Stimulated activated CD4-positive, alpha-beta T cell treated with anti-CD3 and anti-CD28 coated beads, TNF-alpha, amount 100 ng/mL, for 4 hours (primary cell): ENCODE results near the gene ZDHHC7.

Source experiments
- DNase-seq, 3 experiments: peaks; one replicate each; pipeline ENCODE4 v3.0.0-alpha.2; 2020; ENCODE audit warnings: low read depth in 3 of 3

Gene ZDHHC7

DNA sequence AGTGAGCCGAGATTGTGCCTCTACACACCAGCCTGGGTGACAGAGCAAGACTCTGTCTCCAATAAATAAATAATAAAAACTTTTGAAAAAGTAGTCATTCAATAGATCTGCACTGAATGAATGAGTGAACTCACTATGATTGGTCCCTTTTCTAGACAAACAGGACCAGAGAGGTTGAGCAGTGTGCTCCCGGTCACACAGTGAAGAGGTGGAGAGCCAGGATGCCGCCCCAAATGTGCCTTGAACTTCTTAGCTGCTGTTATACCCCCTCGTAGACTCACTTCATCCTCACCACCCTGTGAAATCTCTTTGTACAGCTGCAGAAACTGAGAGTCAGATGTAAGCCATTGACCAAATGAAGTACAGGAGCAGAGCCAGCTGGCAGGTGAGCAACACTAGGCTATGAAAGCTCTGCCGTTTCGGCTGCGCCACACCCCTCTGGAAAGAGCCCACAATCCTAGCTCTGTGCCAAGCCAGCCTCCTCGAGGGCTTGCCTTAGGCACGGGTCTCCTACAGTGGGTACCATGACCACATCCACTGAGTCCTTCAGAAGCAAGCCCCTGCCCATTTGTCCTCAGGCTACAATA lies 8.4 kb upstream of the ZDHHC7 start:
- no peak for DNase-seq

DNA sequence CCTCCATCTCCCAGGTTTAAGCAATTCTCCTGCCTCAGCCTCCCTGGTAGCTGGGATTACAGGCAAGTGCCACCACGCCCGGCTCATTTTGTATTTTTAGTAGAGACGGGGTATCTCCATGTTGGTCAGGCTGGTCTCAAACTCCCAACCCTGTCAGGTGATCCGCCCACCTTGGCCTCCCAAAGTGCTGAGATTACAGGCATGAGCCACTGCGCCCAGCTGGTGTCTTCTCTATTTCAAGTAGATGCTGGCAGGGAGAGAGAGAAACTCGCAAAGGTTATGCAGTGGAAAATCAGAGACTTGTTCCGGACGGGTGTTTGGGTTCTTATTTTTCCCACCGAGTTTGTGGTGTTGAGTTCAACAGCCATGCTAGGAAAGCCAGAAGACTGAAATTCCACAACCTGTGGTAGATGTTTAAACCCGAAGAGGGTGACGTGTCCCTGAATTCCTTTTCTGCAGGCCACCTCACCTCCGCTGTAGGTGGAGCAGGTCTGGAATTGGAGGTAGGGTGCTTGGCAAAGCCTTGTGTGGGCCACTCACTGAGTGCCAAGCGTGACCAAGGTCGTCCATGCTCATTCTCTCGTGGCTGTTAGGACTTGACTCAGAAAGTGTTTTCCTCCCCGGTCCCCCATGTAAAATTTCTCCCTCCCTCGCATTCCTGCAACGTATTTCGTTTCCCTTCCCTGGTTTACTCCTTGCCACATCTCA lies 7.3 kb upstream of the ZDHHC7 start:
- no peak for DNase-seq

DNA sequence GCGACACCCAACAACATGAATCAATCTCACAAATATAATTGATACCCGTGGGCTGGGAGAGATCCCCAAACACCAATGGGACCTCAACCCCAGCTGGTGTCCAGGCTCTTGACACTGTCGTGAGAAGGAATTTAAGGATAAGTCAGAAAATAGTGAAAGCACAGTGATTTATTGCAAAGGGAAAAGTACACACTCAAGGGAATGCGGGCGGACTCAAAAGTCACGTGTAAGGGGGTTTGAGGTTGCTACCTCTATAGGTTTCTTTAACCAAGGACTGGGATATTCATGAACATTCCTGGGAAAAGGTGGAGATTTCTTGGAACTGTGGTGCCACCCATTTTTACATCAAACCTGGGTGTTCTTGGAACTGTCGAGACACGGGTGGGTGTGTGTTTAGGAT lies 6.3 kb upstream of the ZDHHC7 start:
- no peak for DNase-seq

DNA sequence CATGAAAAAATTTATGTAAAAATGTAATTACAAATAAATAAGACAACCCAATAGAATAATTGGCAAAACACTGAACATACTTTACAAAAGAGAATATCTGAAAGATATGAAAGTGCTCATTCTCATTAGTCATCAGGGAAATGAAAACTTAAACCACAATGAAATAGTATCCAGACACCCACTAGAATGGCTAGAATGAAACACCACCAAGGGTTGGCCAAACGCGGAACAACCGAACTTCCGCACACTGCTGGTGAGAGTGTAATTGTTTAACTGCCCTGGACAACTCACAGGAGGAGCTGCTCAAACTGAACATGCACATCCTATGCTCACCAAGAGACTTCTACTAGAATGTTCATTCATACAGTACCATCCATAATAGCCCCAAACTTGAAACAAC lies 5.8 kb upstream of the ZDHHC7 start:
- DNase-seq: no peak

DNA sequence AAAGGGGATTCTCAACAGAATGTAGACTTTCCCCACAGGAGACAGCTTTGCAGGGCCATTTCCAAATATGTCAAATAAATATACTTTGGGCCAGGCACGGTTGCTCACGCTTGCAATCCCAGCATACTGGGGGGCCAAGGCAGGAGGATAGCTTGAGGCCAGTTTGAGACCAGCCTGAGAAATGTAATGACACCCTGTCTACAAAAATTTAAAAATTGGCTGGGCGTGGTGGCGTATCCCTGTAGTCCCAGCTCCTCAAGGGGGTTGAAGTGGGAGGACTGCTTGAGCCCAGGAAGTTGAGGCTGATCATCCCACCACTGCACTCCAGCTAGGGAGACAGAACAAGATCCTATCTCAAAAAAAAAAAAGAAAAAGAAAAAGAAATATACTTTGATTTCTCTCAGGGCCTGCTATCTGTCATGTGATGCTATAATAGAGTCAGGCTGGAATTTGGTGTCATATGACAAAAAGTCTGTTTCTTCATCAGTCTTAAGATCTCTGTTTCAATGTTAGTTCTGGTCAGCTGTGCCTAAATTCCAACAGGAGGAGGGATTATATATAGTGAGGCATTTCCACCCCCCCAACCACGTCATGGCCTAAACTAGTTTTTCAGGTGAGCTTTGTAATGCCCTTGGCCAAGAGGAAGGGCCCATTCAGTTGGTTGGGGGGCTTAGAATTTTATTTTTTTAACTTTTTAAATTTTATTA lies 4.3 kb upstream of the ZDHHC7 start:
- no peak for DNase-seq

DNA sequence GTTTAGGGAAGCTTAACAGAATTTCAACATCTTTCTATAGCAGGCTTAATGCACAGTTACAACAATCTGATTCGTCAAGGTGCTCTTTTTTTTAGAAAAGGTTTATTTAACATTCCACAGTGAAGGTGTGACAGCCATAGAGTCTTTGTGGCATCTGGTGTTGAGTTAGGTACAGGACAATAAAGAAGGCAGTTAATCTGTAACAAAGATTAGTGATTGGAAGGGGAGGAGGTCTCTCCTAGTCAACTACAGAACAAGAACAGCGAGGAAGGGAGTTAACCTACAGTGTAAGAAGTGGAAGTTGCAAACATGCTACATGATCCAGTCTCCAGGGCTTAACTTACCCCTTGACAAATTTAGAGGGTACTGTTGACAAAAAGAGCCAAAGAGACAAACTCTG lies 3.0 kb upstream of the ZDHHC7 start:
- DNase-seq: no peak

DNA sequence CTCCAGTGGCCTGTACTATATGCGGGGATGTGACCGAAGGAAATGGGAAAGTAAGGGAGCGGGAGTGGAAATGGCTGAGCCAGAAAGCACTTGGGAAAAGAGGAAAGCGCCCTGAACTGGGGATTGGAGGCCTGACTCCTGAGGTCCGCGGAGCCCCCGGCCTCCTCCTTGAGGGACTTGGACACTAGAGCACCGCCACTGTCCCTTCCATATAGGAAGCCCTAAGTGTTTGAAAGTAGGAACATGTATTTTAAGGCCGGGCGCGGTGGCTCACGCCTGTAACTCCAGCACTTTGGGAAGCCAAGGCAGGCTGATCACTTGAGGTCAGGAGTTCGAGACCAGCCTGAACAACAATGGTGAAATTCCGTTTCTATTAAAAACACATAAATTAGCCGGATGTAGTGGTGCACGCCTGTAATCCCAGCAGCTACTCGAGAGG lies 530 bp upstream of the ZDHHC7 start:
- DNase-seq: no peak

DNA sequence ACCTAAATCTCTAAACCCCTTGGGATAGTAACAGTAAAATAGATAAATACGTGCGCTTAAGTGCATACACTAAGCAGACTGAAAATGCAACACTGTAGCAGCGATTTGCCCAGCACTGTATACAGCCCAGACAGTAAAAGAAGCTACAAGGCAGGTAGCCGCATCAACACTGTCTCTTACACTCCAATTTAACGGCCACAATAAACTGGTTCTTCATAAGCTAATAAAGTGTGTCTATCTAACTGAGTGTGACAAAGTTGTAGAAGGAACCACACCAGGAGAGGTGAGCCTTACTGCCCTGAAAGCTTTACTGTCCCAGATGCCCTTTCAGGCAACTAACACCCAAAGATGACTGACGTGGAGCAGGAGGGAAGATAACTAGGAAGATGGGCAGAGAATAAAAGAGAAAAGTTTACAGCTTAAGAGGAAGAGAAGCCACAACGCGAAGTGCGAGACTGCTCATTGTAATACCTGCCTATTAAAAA lies 847 bp downstream of the ZDHHC7 start:
- no peak for DNase-seq

DNA sequence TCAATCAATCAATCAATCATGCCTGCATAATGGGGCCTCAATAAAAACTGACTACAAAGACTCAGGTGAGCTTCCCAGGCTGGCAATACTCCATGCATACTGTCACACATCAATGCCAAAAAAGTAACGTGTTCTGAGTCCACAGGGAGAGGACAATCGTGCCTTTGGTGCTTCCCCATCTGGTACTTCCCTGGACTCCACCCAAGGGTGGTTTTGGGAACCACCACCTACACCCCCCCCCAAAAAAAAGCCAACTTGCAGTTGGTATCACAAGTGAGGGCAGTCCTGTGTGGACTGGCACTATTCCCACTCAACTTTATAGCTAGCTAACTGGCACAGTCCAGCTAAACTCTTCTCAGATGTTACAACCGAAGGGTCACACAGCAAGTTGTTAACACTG lies 3.1 kb downstream of the ZDHHC7 start:
- DNase-seq: no peak

DNA sequence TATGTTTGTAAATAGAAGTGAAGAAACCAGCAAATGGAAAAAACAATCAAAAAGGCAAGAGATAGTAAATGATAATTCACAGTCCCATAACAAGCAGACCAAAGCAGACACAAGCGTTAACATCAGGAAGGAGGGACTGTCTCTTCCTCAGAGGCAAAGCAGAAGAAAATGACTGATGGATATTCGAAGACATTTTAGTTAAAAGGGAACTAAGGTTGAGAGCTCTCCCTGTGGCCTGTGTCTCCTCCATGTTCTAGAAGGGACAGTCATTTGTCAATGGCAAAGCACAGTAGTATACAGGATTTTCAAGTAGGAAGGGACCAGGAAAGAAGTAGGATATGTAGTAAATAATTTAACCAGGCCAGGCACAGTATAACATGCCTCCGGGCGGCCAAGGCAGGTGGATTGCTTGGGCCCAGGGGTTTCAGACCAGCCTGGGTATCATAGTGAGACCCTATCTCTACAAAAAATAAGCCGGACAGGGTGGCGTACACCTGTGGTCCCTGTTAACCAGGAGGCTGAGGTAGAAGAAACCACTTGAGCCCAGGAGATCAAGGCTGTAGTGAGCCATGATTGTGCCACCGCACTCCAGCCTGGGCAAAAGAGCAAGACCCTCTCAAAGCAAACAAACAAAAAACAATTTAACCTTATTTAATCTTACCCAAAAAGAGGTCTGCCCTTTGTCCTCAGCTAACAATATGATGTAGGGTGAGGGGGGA lies 3.7 kb downstream of the ZDHHC7 start:
- no peak for DNase-seq

DNA sequence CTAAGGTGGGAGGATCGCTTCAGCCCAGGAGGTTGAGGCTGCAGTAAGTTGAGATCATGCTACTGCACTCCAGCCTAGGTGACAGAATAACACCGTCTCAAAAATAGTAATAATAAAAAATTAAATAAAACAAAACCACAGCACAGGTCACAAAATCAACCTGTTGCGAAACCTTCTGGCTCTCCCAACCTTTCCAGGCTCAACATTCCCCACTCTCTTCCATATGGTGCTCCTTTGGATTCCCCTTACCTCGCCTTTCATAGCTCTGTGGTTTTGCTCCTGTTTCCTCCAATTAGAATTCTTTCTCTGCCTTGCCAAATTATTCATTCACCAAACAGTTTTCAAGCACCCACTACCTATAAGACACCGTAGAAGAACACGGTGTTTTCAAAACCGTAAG lies 4.7 kb downstream of the ZDHHC7 start:
- no peak for DNase-seq

DNA sequence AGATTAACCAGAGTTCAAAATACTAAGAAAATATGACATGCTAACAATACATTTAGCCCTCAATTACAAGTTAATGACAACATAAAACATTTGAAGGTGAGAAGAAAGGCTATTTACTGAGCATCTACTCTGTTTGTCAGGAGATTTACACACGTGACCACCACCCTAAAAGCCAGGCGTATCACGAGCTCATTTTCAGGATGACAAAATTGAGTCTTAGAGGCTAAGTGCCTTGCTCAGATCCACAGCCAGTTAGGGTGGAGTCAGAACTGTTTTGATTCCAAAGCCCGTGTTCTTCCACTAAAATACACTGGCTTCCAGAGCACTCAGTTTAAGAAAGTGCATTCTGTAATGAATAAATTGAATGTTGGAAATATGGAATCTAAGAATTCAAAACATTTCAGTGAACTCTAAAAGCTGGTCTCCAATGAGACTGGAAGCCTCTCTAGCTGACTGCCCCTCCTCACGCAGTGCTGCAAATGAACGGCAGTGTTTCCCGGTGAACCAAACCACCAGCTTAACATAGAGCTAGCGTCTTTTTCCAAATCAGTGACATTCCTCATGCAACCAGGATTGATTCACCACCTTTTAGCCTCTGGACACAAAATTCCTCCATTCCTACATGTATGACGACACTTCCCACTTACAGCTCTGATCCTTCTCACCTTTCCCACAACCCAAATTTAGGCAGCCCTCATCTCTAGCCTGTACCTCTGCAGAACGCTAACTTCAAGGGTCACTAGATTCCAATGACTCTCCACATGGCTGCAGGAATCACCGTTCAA lies 5.9 kb downstream of the ZDHHC7 start:
- DNase-seq: no peak

DNA sequence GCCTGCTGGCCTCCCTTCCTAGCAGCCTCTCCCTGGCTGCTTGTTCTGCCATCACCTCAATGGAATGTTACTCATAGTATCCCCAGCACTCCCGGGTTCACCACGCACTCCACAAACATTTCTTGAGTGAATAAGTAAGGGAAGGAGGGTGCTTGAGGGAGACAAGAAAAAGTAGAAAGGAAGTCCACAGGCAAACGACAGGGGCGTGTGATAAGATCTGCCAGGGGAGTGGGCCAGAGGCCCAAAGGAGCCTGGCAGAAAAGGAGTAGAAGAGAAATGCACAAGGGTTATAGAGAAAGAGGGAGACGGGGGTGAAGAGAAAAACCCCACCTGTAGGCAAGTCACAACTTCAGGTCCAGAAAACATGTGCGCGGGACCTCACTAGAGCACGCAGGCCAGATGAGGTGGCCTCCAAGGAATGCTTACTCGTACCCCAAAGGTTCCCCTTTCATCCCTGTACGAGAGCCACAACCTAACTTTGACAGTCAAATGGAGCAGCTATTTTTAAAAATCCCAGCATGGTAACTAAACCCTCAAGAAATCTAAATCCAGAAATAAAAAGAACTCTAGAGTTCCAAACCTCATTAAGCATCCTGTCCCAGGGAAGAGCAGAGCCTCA lies 6.6 kb downstream of the ZDHHC7 start:
- DNase-seq: no peak

DNA sequence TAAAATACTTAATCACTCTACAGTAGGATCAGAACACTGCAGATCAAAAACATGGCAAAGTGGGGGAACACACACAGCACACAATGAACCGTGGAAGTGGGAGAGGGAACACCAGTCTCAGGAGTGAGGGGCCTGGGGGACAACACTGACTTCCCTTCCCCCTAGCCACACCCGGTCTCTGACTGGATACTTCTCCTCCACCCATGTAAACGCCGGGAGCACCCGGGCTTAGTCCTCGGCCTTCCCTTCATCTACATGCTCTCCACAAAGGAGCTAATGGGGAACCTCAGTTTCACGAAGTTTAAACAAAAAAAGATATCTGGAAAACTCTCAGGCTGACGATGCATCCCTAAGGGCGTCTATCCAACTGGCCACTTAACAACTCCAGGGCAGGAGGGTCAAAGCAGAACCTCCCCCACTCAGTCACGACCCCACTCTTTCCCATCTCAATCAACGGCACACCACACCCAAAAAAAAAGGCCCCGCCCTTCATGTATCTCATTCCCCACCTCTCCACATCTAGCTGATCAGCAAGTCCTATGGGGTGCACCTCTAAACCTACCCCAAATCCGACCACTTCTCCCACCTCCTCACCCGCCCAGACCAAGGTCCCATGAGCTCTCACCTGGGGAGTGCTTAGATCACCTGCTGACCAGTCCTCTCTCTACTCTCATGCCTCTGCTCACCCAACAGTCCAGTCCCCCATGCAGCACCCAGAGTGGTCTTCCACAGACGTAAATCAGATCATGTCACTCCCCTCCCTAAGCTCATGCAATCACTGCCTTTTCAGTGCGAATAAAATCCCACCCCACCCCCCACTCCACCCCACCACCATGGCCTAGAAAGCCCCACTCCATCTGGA lies 7.4 kb downstream of the ZDHHC7 start:
- no peak for DNase-seq

DNA sequence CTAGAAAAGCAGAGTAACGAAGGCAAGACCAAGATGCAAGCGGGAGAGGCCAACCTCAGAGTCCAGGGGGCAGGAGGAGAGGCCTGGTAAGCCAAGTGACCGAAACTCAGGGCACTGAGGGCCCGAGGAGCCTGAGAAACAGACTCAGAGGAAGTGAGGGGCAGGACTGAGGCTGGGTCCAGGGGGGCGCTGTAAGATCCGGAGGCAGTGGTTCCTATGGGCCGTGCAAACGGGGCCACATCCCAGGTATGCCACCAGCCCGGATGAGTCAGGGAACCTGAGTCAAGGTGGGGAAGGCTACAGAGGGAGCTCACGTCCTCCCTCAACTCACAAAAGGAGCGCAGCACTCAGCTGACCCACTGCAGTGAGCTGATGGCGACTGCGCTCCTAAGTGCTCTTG lies 8.3 kb downstream of the ZDHHC7 start:
- DNase-seq: no peak

DNA sequence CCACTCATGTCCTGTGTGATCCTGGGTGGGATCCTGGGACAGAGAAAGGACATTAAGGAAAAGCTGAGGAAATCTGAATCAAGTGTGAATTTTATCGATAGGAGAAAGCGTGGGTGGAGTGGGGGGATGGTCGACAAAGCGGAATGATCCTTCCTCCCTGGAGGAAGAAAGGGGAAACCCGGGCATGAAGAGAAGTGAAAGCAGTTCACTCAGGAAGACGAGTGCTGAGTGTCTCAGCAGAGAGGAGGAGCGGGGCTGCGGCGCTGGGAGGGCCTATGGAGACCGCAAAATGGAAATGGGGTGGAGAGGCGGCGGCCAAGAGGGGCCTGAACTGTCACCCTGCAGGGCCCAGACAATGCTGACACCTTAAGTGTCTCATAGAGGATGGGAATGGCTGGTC lies 8.7 kb downstream of the ZDHHC7 start:
- DNase-seq: no peak

DNA sequence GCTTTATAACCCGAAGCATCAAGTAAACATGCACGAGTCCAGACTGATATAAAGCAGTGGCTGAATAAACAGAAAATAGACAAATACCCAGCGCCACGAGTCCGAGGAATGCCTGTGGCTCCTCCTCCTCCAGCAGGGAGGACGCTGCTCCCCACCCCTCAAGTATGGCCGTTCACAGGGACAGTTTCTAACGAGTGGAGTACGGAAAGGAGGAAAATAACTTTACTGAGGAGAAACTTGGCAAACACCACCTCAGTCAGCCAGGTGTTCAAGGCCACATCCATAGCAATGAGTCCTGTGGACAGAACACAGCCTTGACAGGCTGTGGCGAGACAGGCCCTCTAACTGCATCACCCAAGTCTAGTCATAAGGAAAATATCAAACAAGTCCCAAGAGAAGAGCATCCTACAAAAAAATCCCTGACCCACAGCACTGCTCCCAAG lies 9.2 kb downstream of the ZDHHC7 start:
- no peak for DNase-seq

DNA sequence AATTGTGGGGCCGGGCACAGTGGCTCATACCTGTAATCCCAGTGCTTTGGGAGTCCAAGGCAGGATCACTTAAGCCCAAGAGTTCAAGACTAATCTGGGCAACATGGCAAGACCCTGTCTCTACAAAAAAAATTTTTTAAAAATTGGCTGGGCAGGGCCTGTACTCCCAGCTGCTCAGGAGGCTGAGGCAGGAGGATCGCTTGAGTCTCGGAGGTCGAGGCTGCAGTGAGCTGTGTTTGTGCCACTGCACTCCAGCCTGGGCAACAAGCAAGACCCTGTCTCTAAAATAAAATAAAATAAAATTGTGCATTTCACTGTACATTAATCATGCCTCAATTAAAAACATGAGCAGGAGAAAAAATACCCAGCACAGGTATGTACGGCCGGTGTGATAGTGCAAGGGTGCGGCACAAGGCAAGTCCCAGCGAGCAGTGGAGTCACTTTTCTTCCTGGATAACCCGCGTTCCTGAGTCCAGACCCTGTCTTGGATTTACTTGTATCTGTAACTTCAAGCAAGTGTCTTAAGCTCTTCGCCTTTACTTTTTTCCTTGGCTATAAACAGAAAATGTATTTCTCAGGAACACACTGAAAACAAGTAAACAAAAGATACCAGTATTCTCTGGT lies 11.4 kb downstream of the ZDHHC7 start:
- no peak for DNase-seq

DNA sequence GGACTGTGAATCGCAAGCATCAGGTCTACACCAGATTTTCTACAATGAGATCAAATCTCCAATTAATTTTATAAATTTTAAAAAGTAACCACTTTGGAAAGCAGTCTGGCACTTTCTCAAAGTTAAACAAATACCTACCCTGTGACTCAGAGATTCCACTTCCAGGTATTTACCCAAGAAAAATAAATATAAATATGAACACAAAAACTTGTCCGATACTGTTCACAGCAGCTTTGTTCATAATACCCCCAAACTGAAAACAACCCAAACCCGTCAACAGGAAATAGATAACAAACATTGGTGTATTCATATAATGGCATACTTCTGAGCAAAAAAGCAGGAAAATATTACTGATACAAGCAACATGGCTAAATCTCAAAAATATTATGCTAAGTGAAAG lies 12.1 kb downstream of the ZDHHC7 start:
- DNase-seq: no peak

DNA sequence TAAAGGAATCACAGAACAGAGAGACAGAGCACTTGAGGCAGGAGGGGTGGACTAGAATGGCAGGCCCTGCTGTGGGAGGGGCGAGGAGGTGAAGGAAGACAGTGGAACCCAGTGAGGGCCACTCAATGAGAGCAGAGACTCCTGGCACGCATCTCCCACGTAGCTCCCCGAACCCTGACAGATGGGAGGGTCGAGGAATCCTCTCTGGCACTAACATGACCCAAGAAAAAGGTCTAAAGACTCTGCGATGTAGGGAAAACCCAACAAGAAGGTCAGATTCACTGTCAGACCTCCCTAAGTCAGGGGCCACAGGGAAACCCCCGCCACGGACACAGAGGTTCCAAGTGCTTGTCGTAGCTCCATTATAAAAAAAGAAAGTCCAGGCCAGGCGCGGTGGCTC lies 15.0 kb downstream of the ZDHHC7 start:
- no peak for DNase-seq
